Stimulated activated CD8-positive, alpha-beta memory T cell treated with anti-CD3 and anti-CD28 coated beads, Interleukin-7, amount 100 ng/mL, for 4 hours (primary cell): ENCODE measurements around the gene LPP.
"Not testable (repeated sequence)": the region's sequence is repeated elsewhere in the genome, so short reads cannot be mapped to it uniquely, and the experiment has no call there.

ENCODE experiments used
- DNase-seq, 2 donors: peaks; one replicate each; pipeline ENCODE4 v3.0.0-alpha.2; 2020; ENCODE audit warnings: low read depth in 2 of 2

LPP gene

DNA sequence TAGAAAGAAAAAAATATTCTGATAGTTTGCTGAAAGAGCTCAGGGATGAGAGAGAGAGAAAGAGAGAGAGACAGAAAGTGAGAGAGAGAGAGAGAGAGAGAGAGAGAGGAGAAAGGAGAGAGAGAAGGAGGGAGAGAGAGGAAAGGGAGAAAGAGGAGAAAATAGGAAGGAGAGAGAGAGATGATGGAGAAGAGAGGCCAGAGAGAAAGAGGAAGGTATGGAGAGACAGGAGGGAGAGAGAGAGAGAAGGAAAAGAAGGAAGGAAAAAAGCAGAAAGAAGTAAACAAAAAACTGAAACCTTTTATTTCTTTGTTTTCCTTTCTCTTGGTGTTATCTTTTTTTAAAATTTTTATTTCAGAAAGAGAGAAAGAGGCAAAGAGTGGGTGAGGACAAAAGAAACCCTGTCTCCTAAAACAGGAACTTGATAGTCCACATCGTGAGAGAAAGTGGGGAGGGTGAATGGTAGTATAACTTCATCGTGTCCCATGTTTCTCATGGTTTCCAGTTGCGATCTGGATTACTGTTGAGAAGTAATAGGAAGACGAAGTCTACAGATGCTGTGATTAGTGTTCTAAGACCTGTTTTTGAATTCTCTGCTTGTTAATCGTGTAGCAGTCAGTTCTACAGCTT, 279.7 kb downstream of the LPP start:
- DNase-seq = no peak

- DNase-seq = no peak
Measured at GRCh38 chr3:188434594-188434993, 280.6 kb downstream of the LPP start.

- no peak for DNase-seq
Measured at GRCh38 chr3:188435266-188435665, 281.3 kb downstream of the LPP start.

GRCh38 chr3:188437926-188438325, 284.0 kb downstream of the LPP start:
- DNase-seq = no peak

- DNase-seq = peak; percentile 35 to 38
Measured at GRCh38 chr3:188439080-188439479, 285.1 kb downstream of the LPP start.

DNA sequence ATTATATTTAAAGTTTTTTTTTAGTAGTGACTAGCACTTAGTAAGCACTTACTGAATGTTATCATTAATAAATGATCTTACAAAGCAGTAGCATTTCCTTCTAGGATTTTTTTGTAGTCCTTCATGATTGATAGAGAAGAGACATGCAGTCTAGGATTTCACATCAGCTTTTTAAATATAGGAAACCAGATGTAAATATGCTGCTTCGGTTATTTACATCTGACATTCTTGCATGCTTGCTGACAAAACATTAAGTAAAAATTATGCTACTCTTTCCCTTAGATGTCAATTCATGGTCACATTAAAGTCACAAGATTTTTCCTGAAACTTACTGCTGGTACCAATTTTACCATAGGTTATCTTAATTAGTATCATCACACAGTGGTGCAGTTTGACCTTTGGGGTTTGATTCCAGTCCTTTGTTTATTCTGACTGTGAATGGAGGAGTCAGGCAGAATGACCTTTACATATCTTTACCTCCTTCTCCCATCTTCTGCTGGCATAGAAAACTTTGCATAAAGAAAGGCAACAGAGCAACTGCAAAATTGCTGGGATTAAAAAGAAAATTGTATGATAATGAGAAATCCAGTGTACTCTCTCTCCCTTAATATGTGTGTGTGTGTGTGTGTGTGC, 286.5 kb downstream of the LPP start:
- no peak for DNase-seq

- no peak for DNase-seq
Measured at GRCh38 chr3:188442430-188442829, 288.5 kb downstream of the LPP start.

DNA sequence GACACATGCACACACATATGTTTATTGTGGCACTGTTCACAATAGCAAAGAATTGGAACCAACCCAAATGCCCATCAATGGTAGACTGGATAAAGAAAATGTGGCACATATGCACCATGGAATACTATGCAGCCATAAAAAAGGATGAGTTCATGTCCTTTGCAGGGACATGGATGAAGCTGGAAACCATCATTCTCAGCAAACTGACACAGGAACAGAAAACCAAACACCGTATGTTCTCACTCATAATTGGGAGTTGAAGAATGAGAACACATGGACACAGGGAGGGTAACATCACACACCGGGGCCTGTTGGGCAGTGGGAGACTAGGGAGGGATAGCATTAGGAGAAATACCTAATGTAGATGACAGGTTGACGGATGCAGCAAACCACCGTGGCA, 291.2 kb downstream of the LPP start:
- DNase-seq = not testable (repeated sequence)

DNA sequence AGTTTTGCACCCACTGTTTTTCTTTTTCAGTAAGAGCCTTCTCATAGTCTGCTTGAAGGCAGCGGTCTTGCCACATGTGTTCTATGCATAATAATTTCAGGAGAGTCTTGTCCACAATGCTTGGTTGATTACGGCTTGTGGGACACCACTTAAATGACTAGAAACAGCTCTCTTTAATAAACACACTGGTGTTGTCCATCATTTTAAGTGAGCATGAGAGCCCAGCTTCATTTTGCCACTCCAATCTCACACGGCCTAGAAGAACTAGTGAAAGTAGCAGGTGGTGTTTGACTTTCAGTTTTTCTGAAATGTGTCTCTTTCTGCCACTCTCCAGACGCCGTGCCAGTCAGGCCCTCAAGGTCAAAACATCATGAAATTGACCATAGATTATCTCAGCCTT, 292.1 kb downstream of the LPP start:
- DNase-seq = no peak

DNA sequence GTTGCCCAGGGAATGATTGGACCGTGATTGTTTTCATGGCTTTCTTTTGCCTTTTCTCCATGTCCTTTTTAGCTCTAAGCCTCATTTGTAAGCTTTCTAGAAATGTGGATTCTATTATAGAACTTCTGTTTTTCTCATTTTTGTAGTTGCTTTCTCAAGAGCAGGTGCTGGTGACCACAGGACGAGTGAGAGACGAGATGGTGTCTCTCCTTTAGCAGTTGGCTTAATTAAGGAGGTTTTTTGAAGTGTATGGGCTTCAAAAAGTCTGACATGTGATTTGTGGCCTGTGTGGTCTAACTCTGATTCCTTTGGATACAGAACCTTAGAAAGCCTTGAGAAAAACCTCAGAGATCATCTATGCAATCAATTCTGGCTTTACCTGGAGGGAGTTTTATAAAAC, 292.8 kb downstream of the LPP start:
- DNase-seq = no peak

- no peak for DNase-seq
Measured at GRCh38 chr3:188448813-188449212, 294.9 kb downstream of the LPP start.

GRCh38 chr3:188449421-188449820, 295.5 kb downstream of the LPP start:
- no peak for DNase-seq

DNA sequence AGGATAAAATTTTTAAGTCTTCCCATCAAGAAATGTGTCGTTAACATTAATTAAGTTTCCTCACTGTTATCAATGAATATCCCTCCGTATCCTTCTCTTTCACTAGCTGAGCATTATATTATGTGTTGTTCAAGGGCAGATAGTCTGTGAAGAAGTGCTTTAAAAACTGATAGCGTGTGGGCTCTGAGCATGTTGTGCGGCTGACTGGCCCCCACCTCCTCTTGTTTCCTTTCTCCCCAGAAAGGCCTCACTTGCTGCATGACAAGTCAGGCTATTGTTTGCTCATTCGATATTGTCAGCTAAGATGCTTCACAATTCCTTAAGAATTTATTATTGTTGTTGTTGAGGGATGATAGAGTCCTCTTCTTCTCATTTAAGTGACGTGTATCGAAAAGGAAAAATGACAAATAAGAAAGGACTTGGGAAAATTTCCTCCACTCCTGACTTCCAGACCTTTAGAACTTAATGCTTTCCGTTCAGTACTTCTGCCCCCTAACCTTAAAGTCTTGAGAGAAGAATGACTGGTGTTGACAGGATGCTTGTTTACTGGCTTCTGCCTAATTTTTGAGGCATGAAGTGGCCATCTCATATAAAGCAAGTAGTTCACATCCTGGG, 298.3 kb downstream of the LPP start:
- no peak for DNase-seq

- no peak for DNase-seq
Measured at GRCh38 chr3:188453431-188454384, 299.8 kb downstream of the LPP start.

GRCh38 chr3:188455748-188456147, 301.8 kb downstream of the LPP start:
- no peak for DNase-seq

DNA sequence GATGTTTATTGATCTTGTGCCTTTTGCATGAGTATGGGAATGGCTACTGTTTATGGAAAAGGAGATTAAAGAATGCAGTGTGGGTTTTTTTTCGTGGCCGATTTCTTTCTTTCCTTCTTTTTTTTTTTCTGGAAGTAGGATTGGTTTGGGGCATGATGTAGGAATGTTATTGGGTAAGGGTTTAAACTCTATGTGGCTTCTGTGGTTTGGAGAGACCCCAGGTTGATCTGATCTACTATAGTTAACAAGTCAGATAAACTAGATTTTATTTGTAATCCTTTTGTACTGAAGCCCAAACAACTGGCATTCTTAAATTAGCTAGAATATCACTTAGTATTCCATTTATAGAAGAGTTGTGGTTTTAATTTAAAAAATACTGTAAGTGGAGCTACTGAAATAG, 304.8 kb downstream of the LPP start:
- no peak for DNase-seq

- no peak for DNase-seq
Measured at GRCh38 chr3:188465311-188465710, 311.4 kb downstream of the LPP start.

GRCh38 chr3:188468196-188468595, 314.2 kb downstream of the LPP start:
- no peak for DNase-seq

- DNase-seq = no peak
Measured at GRCh38 chr3:188468662-188469061, 314.7 kb downstream of the LPP start.

- no peak for DNase-seq
Measured at GRCh38 chr3:188469228-188469885, 315.4 kb downstream of the LPP start.

DNA sequence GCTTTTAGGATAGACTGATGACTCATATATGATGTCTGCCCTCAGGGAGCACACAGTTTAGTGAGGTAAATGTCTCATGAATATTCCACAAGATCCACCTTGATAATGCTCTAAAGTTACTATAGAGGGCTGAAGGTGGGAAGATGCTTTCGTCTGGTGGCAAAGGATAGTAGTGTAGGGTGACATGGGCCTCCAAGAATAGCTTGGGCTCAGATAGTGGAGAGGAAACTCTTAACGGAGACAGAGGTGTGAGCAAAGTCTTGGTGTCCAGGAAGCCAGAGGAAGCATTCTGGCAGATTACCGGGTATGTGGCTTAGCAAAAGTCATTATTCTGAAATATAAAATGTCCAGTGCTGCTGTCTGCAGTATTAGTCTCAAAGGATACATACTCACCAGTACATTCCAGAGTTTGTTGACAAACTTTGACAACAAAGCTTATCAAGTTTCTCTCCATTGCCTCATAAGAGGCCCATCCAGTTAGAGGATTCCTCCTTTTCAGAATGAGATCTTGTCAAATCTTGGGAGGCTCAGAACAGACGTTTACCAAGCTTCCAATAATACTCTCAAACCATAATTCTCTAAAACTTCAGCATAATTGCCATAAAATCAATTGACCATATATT, 316.7 kb downstream of the LPP start:
- DNase-seq = no peak
